Stimulated activated CD8-positive, alpha-beta memory T cell treated with anti-CD3 and anti-CD28 coated beads, Interleukin-12 subunit alpha, Interleukin-12 subunit beta, amount 100 ng/mL, for 1 hour (primary cell): ENCODE measurements around the gene BHMT.
"Not testable (repeated sequence)": the region's sequence is repeated elsewhere in the genome, so short reads cannot be mapped to it uniquely, and the experiment has no call there.

Experiments used
- DNase-seq: peaks from one replicate; pipeline ENCODE4 v3.0.0-alpha.2; 2020; ENCODE audit warnings: low read depth

BHMT gene

DNA sequence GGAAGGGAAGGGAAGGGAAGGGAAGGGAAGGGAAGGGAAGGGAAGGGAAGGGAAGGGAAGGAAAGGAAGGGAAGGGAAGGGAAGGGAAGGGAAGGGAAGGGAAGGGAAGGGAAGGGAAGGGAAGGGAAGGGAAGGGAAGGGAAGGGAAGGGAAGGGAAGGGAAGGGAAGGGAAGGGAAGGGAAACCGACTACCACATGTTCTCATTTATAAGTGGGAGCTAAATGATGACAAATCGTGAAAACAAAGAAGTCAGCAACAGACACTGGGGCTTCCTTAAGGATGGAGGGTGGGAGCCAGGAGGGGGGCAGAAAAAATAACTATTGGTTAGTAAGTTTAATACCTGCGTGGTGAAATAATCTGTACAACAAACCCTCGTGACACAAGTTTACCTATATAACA, 68.8 kb downstream of the BHMT start:
- DNase-seq = not testable (repeated sequence)

DNA sequence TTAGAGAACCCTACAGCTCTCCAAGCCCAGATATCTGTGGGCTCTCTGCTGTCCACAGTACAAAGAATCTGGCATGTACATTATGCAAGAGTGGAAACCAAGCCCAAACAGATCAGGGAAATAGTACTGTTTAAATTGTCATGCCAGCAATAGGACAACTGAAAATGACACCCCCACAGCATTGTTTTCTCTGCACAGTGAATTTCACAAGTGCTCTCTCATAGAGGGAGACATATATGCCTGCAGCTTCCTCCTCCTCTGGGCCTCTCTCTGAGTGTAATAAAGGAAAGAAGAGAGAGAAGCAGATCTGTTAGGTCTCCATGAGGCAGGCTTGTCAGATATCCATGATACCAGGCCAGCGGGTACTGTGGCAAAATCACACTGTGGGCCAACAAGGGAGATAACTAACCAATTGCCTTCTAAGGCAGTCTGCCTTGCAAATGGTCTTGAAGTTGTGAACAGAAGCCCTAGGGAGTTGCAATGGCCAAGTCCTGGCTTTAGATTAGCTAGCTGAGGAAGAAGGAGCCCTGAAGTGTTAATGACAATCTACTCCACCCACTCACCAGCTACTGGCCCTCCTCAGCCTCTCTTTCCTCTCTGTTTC, 69.9 kb downstream of the BHMT start:
- DNase-seq = no peak
